ENCODE measurements around the gene DNAJB6.

DNAJB6 gene

DNA sequence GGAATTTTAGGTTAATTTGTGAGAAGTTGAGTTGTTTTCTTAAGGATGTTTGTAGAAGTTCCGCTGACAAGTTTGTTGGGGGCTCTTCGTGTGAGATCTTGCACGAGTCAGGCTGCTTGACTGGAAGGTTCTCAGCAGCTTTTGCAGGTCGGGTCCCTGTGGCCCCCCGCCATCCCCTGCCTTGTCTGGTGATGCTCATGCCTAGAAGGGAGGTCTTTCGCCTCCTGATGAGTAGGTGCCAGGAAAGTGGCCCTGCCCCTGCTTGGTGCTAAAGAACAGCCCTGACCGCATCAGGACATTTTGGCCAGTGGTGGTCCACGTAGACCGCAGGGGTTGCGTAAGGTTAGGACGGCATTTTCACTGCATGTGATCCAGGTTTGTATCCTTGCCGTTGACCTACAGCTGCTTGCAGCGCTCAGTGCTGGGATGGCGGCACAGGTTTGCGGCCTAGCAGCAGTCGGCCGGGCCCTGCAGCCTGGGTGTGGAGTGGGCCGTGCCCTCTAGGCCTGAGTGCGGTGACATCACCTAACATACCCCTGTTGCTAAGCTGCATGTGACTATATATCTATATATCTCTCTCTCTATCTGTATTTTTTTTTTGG is 62.4 kb downstream of the DNAJB6 start:
- DNase-seq (ENCODE audit: low read depth): no peak
- TF ChIP-seq CTCF (IDR thresholded peaks at IDR 0.05; ENCODE audit: low read depth, low read length, missing control alignments): no peak
- no peak overlapping the region for H3K4me3 ChIP-seq (ENCODE audit: low read depth, low read length)

GRCh38 chr7:157400171-157400860 is 63.5 kb downstream of the DNAJB6 start:
- no peak for DNase-seq (ENCODE audit: low read depth)
- H3K4me3 ChIP-seq (ENCODE audit: low read depth, low read length): no peak overlapping the region
- no peak for TF ChIP-seq CTCF (IDR thresholded peaks at IDR 0.05; ENCODE audit: low read depth, low read length, missing control alignments)

GRCh38 chr7:157401567-157402387 is 65.0 kb downstream of the DNAJB6 start:
- TF ChIP-seq CTCF (IDR thresholded peaks at IDR 0.05; ENCODE audit: low read depth, low read length, missing control alignments): no peak
- no peak for DNase-seq (ENCODE audit: low read depth)
- H3K4me3 ChIP-seq (ENCODE audit: low read depth, low read length): no peak overlapping the region

DNA sequence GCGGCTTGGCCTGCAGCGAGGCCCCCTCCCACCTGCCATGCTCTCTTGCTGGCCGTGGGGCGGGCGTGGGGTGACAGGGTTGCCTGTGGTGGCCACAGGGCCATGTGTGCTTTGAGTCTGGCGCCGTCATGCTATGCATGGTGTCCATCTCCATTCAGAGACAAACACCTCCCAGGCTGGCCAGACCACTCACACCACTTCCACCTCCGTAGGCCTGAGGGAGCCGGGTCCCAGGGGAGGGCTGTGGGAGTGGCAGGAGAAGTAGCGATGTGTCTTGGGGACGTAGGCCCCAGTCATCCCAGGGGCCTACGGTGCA is 65.5 kb downstream of the DNAJB6 start:
- H3K4me3 ChIP-seq (ENCODE audit: low read depth, low read length): no peak overlapping the region
- TF ChIP-seq CTCF (IDR thresholded peaks at IDR 0.05; ENCODE audit: low read depth, low read length, missing control alignments): no peak
- DNase-seq (ENCODE audit: low read depth): no peak

- no peak for TF ChIP-seq CTCF (IDR thresholded peaks at IDR 0.05; ENCODE audit: low read depth, low read length, missing control alignments)
Measured at GRCh38 chr7:157402911-157403534, 66.2 kb downstream of the DNAJB6 start.

GRCh38 chr7:157403646-157404401 is 67.0 kb downstream of the DNAJB6 start:
- TF ChIP-seq CTCF (IDR thresholded peaks at IDR 0.05; ENCODE audit: low read depth, low read length, missing control alignments): no peak
- no peak overlapping the region for H3K4me3 ChIP-seq (ENCODE audit: low read depth, low read length)
- DNase-seq (ENCODE audit: low read depth): no peak

More at GRCh38 chr7:157402911-157403534, 66.2 kb downstream of the DNAJB6 start:
- no peak overlapping the region for H3K4me3 ChIP-seq (ENCODE audit: low read depth, low read length)
- no peak for DNase-seq (ENCODE audit: low read depth)
